ENCODE data around the gene HSD17B12.

DNA sequence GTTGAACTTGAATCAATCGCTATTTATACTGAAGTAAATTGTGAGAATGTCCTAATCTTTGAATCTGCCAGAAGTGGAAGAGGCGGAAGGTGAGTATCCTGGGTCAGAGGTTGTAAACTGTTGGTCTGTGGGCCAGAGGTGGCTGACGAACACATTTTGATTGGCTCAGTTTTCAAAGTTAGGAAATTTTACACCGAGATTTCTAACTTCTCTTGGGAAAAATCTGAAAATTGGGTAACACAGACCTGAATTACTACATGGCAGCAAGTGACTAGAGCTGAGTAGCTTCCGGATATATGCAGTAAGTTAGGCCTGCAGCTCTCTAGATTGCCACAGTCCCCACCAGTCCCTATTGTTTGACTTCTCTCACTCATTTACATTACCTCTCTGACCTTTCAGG lies 143.3 kb downstream of the HSD17B12 start:
- TF ChIP-seq, protein P1, sequence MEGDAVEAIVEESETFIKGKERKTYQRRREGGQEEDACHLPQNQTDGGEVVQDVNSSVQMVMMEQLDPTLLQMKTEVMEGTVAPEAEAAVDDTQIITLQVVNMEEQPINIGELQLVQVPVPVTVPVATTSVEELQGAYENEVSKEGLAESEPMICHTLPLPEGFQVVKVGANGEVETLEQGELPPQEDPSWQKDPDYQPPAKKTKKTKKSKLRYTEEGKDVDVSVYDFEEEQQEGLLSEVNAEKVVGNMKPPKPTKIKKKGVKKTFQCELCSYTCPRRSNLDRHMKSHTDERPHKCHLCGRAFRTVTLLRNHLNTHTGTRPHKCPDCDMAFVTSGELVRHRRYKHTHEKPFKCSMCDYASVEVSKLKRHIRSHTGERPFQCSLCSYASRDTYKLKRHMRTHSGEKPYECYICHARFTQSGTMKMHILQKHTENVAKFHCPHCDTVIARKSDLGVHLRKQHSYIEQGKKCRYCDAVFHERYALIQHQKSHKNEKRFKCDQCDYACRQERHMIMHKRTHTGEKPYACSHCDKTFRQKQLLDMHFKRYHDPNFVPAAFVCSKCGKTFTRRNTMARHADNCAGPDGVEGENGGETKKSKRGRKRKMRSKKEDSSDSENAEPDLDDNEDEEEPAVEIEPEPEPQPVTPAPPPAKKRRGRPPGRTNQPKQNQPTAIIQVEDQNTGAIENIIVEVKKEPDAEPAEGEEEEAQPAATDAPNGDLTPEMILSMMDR (IDR thresholded peaks at IDR 0.05): no peak
- TF ChIP-seq POLR2A (IDR thresholded peaks at IDR 0.05): no peak
